Vagina (tissue), 2 donors: ENCODE results near the gene PTPN3.

Source experiments
- CTCF ChIP-seq, 3 experiments: fragments of 450-650 bp in 2 of 3; fragments of 200-600 bp in 1 of 3; sonication (generic) in 1 of 3; IDR thresholded peaks; one replicate each; pipeline ENCODE4 v1.5.1; 2017 to 2019; ENCODE audit warnings: antibody characterized with exemption in 3 of 3, mild to moderate bottlenecking in 2 of 3, moderate library complexity in 2 of 3
- POLR2A ChIP-seq, 2 donors: fragments of 450-650 bp; IDR thresholded peaks; one replicate each; pipeline ENCODE4 v1.6.1; 2017; ENCODE audit warnings: antibody characterized with exemption in 2 of 2, mild to moderate bottlenecking in 2 of 2, moderate library complexity in 2 of 2
- POLR2AphosphoS5 ChIP-seq, 2 donors: sonication (generic); formaldehyde crosslinking; IDR thresholded peaks; one replicate each; pipeline ENCODE4 v1.9.0; 2017; ENCODE audit warnings: antibody characterized with exemption in 2 of 2, mild to moderate bottlenecking in 2 of 2, low read depth in 1 of 2; ENCODE audit not compliant: insufficient read depth in 1 of 2

GRCh38 chr9:109537288-109537687 is 39.2 kb upstream of the PTPN3 start:
- TF ChIP-seq POLR2A (IDR thresholded peaks at IDR 0.05), result no peak
- peak in 1 of 2 donors; percentile 50 for TF ChIP-seq POLR2AphosphoS5 (IDR thresholded peaks at IDR 0.05; ENCODE audit: insufficient read depth in 1 of 2, low read depth in 1 of 2)
- TF ChIP-seq CTCF (IDR thresholded peaks at IDR 0.05), result no peak
